ENCODE data around the gene SUGCT. TPM values are rescaled to one million over a fixed set of nuclear protein-coding genes. Genes with fewer than 3 reads are reported as not detected.
A peak's percentile ranks its signal among the peaks of the same experiment; 100 is the strongest.

The SUGCT gene
- total and polyA plus RNA-seq, 2 experiments from 2014 or later, result 21.4 to 57.8 TPM

GRCh38 chr7:40828686-40829600, 694.1 kb downstream of the SUGCT start:
- Histone ChIP-seq H3K36me3 (no peaks in the 10 kb centered on the region), H3K9me3 (ENCODE audit: low read depth) (no peaks in the 10 kb centered on the region), H3K4me3 (no peak overlapping the region), H3K27ac (peak overlapping the region; percentile 39), H3K4me1 (ENCODE audit: low read depth) (peaks cover 41% of the 10 kb centered on the region), H3K27me3 (no peaks in the 10 kb centered on the region)
- DNase-seq (ENCODE audit: low read depth in 1 of 2, low spot score in 1 of 2), result no peak
- no peak for TF ChIP-seq CTCF (IDR thresholded peaks at IDR 0.05; ENCODE audit: low read depth, low read length)

GRCh38 chr7:40833191-40833887, 698.5 kb downstream of the SUGCT start:
- DNase-seq (ENCODE audit: low read depth in 1 of 2, low spot score in 1 of 2), result no peak
- Histone ChIP-seq H3K27ac (no peak overlapping the region), H3K9me3 (ENCODE audit: low read depth) (no peaks in the 10 kb centered on the region), H3K27me3 (no peaks in the 10 kb centered on the region), H3K4me3 (no peak overlapping the region), H3K36me3 (no peaks in the 10 kb centered on the region), H3K4me1 (ENCODE audit: low read depth) (peaks cover 16% of the 10 kb centered on the region)
- TF ChIP-seq CTCF (IDR thresholded peaks at IDR 0.05; ENCODE audit: low read depth, low read length), result no peak

DNA sequence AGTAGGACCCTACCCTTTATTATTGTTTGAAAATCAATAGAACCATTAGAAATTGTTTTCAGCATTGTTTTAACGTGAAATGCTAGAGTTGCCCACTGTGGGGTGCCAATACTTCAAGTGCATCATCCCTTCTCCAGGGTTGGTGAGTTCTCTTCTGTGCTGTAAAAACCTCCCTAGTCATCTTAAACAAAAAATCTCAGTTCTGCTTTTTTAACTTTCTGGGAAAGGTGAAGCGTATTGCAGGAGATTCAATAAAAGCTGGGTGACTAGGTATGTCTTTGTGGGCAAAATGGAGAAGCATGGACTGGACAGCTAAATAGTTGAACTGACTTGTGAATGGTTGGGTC, 699.1 kb downstream of the SUGCT start:
- Histone ChIP-seq H3K4me3 (no peak overlapping the region), H3K27ac (no peak overlapping the region), H3K36me3 (no peaks in the 10 kb centered on the region), H3K4me1 (ENCODE audit: low read depth) (peaks cover 13% of the 10 kb centered on the region), H3K9me3 (ENCODE audit: low read depth) (no peaks in the 10 kb centered on the region), H3K27me3 (no peaks in the 10 kb centered on the region)
- peak in 1 of 2 donors; percentile 32 for DNase-seq (ENCODE audit: low read depth in 1 of 2, low spot score in 1 of 2)
- peak; percentile 28 for TF ChIP-seq CTCF (IDR thresholded peaks at IDR 0.05; ENCODE audit: low read depth, low read length)

- Histone ChIP-seq H3K27ac (no peak overlapping the region), H3K27me3 (no peaks in the 10 kb centered on the region), H3K36me3 (no peaks in the 10 kb centered on the region), H3K9me3 (ENCODE audit: low read depth) (no peaks in the 10 kb centered on the region), H3K4me3 (no peak overlapping the region), H3K4me1 (ENCODE audit: low read depth) (peaks cover 8% of the 10 kb centered on the region)
- no peak for TF ChIP-seq CTCF (IDR thresholded peaks at IDR 0.05; ENCODE audit: low read depth, low read length)
- no peak for DNase-seq (ENCODE audit: low read depth in 1 of 2, low spot score in 1 of 2)
Observed at GRCh38 chr7:40836218-40836617, 701.4 kb downstream of the SUGCT start.

DNA sequence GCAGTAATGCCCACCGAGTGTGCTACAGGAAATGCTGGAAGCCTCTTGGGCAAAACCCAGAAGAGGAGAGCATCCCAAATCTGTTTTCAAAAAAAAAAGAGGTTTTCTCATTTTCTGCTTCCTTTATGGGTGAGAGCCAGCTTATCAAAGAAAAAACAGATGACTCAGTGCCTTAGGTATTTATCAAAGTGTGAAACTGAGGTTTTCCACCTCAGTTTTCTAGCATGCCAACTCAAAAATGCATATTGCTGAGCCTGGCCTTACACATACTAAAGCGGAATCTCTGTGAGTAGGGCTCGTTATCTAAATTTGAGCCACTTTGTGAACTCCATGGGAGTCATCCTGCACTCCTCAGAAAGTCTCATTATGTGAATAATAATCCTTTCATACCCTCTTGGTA, 705.1 kb downstream of the SUGCT start:
- Histone ChIP-seq H3K27ac (no peak overlapping the region), H3K4me3 (no peak overlapping the region), H3K27me3 (no peaks in the 10 kb centered on the region), H3K36me3 (no peaks in the 10 kb centered on the region), H3K9me3 (ENCODE audit: low read depth) (no peaks in the 10 kb centered on the region), H3K4me1 (ENCODE audit: low read depth) (peaks cover 4% of the 10 kb centered on the region)
- no peak for TF ChIP-seq CTCF (IDR thresholded peaks at IDR 0.05; ENCODE audit: low read depth, low read length)
- DNase-seq (ENCODE audit: low read depth in 1 of 2, low spot score in 1 of 2), result peak in 1 of 2 donors; percentile 60

Data from cardiac muscle cell (in vitro differentiated cells and primary cell).